Lower lobe of right lung (tissue), 2 donors: ENCODE data around the gene TNRC6B. TPM values are rescaled to one million over a fixed set of nuclear protein-coding genes. Genes with fewer than 3 reads are reported as not detected.

Experiments used
- ATAC-seq, 2 donors: fragments of 200-7000 bp; cut with Tn5 transposase; one replicate each; pipeline ENCODE4 v1.9.1; 2020 to 2022; ENCODE audit warnings: mild to moderate bottlenecking in 2 of 2, moderate library complexity in 2 of 2
- DNase-seq: peaks from one replicate; pipeline ENCODE4 v3.0.0-alpha.2; 2020
- H3K27ac ChIP-seq: fragments of 200-600 bp; one replicate; pipeline ENCODE4 v1.8.0; 2022
- H3K27me3 ChIP-seq: fragments of 200-600 bp; one replicate; pipeline ENCODE4 v1.8.0; 2022; ENCODE audit warnings: low read depth
- H3K36me3 ChIP-seq: fragments of 200-600 bp; one replicate; pipeline ENCODE4 v1.8.0; 2022; ENCODE audit warnings: mild to moderate bottlenecking
- H3K4me1 ChIP-seq: fragments of 200-600 bp; one replicate; pipeline ENCODE4 v1.8.0; 2022
- H3K4me3 ChIP-seq: fragments of 200-600 bp; one replicate; pipeline ENCODE4 v1.8.0; 2022; ENCODE audit warnings: mild to moderate bottlenecking
- H3K9me3 ChIP-seq: fragments of 200-600 bp; one replicate; pipeline ENCODE4 v1.8.0; 2022
- intact Hi-C: fragments of 100-400 bp; cut with DNase I; formaldehyde crosslinking; loops from one replicate; pipeline ENCODE4 v1.11.0; 2022
- total RNA-seq: library from RNA; stranded (reverse); fragmentation: NEBNext Ultra II Directional; extraction: Animal tissue kit (Norgen Biotek cat#: 25700); gene quantifications from one replicate; pipeline ENCODE4 v1.2.1, GENCODE V29; 2021
- TF ChIP-seq, protein P1 (sequence below): fragments of 200-600 bp; IDR thresholded peaks from one replicate; pipeline ENCODE4 v1.8.0; 2022; ENCODE audit warnings: antibody characterized with exemption, mild to moderate bottlenecking
- donor health status: DM: no; HTN: yes; CAD: no; lungs with severe emphysema.

TNRC6B gene
- total RNA-seq, 1 donor from 2014 or later = 54.6 TPM

DNA sequence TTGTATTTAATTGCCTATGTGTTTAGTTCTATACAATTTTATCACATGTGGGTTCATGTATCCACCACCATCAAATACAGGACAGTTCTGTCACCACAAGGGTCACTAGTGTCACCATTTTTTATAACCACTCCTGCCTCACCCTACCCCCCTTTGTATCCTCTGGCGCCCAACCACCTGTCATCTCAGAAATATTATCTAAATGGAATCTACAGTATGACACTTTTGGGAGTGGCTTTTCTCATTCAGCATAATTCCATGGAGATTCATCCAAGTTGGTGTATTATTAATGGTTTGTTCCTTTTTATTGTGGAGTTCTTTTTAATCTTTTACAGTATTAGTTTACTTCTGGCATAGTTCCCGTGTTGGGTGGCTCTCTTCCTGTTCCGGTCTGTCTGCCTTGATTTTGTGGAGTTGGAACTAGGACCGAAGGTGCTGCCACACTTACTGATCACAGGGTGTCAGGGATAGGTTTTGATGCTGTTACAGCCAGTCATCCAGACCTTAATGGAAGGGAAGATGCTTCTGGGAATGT is 58.5 kb downstream of the TNRC6B start:
- DNase-seq = no peak
- no peak overlapping the region for H3K27ac ChIP-seq
- H3K36me3 ChIP-seq = peaks cover 17% of the 10 kb centered on the region
- ATAC-seq = no peak
- no peaks in the 10 kb centered on the region for H3K9me3 ChIP-seq
- TF ChIP-seq, protein P1, sequence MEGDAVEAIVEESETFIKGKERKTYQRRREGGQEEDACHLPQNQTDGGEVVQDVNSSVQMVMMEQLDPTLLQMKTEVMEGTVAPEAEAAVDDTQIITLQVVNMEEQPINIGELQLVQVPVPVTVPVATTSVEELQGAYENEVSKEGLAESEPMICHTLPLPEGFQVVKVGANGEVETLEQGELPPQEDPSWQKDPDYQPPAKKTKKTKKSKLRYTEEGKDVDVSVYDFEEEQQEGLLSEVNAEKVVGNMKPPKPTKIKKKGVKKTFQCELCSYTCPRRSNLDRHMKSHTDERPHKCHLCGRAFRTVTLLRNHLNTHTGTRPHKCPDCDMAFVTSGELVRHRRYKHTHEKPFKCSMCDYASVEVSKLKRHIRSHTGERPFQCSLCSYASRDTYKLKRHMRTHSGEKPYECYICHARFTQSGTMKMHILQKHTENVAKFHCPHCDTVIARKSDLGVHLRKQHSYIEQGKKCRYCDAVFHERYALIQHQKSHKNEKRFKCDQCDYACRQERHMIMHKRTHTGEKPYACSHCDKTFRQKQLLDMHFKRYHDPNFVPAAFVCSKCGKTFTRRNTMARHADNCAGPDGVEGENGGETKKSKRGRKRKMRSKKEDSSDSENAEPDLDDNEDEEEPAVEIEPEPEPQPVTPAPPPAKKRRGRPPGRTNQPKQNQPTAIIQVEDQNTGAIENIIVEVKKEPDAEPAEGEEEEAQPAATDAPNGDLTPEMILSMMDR = no peak
- H3K27me3 ChIP-seq = no peaks in the 10 kb centered on the region
- peaks cover 46% of the 10 kb centered on the region for H3K4me1 ChIP-seq
- intact Hi-C loops = no loop called here
- no peak overlapping the region for H3K4me3 ChIP-seq

DNA sequence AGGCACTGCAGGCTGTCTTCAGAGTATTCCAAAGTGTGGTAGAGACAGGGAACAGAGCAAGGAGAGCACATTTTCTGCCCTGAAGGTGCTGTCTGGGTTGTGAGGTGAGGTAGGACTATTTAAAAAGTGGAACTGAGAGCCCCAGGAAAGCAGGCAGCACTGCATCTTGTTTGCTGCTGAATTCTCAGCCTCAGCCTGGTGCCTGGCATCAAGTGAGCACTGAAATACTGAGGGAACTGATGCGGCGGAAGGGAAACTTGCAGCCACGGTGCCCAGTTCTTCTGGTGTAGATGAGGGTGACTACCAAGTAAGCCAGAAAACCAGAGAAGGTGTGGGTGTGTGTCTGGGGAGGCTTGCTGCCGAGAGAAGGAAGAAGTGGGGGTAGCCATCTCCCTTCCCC is 59.5 kb downstream of the TNRC6B start:
- ATAC-seq = no peak
- Histone ChIP-seq H3K9me3 (no peaks in the 10 kb centered on the region), H3K36me3 (peaks cover 12% of the 10 kb centered on the region), H3K27ac (no peak overlapping the region), H3K4me3 (no peak overlapping the region), H3K27me3 (no peaks in the 10 kb centered on the region), H3K4me1 (peaks cover 46% of the 10 kb centered on the region)
- intact Hi-C loops = no loop called here
- TF ChIP-seq, protein P1 = no peak
- DNase-seq = no peak

DNA sequence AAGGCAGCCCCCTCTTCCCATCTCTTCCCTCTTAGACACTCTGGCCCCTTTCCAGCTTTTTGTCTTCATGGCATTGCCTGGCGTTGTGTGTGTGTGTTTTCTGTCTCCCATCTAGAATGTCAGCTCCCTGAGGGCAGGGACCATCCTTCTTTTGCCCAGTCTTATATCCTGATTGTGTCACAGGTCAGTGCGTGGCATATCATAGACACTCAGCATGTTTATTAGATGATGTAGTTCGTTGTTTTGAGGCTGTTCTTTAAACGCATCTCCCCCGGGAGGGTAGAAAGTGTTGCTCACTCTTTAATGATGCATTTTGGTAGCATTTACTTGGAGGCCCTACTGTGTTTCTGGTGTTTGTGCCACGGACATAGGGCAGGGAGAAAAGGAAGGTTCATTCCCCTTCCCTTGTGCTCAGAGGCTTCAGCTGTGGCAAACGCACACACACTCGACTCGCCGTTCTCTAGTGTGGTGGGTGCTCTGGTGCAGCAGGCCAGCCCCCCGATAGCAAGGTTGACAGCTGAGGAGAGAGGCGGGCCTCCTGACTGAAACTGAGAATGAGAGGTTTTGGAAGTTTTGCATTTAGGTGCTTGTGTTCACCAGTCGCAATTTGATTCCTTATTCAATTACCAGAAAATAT is 60.2 kb downstream of the TNRC6B start:
- ATAC-seq = no peak
- Histone ChIP-seq H3K27ac (no peak overlapping the region), H3K36me3 (peaks cover 7% of the 10 kb centered on the region), H3K4me3 (no peak overlapping the region), H3K4me1 (peaks cover 47% of the 10 kb centered on the region), H3K9me3 (no peaks in the 10 kb centered on the region), H3K27me3 (no peaks in the 10 kb centered on the region)
- TF ChIP-seq, protein P1 = no peak
- DNase-seq = no peak
- intact Hi-C loops = no loop called here

DNA sequence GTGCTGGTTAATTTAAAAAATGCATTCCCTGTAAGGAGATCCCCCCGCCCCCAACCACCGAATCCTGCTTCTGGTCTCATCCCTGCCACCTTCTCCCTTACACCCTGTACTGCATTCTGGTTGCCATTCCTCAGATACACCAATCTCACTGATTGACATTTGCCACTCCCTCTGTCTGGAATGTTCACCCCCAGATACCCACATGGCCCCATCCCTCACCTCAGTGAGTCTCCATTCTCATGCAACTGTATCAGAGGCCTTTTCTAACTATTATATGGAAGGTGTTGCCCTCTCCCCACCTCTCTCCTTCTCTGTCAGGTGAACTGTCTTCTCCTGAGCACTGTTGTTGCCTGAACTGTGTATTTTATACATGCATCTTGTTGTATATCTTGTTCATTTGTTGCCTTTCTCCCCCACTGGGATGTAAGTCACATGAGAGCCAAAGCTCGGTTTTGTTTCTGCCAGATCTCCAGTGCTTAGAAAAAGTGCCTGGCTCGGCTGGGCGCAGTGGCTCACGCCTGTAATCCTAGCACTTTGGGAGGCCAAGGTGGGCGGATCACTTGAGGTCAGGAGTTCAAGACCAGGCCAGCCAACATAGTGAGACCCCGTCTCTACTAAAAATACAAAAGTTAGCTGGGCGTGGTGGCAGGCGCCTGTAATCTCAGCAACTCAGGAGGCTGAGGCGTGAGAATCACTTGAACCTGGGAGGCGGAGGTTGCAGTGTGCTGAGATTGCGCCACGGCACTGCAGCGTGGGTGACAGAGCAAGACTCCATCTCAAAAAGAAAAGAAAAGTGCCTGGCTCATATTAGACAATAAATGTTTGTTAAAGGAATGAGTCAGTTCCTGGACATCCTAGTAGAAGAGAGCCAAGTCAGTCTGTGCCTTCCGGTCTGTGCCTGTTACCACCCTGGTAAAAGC is 61.0 kb downstream of the TNRC6B start:
- no peaks in the 10 kb centered on the region for H3K27me3 ChIP-seq
- intact Hi-C loops = no loop called here
- ATAC-seq (peak; percentile 24 to 41), DNase-seq (no peak)
- H3K27ac ChIP-seq = peak overlapping the region; percentile 42
- peaks cover 55% of the 10 kb centered on the region for H3K4me1 ChIP-seq
- peaks cover 5% of the 10 kb centered on the region for H3K36me3 ChIP-seq
- TF ChIP-seq, protein P1 = no peak
- H3K4me3 ChIP-seq = no peak overlapping the region
- no peaks in the 10 kb centered on the region for H3K9me3 ChIP-seq

DNA sequence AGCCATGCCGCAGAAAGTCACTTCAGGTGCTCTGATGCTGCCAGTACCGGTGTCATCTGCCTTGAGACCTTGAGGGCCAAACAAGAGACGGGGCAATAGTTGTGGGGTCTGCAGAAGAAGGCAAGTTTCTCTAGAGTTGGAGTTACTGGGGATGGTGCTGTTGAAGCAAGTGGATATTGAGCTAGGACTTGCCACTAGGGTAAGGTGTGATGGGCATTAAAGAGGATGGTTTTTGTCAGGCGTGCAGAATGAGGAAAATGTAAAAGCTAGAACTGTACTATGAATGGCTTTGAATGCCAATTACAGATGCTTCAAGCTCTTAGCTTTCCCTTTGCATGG is 61.6 kb downstream of the TNRC6B start:
- ATAC-seq = no peak
- Histone ChIP-seq H3K36me3 (no peaks in the 10 kb centered on the region), H3K27me3 (no peaks in the 10 kb centered on the region), H3K4me3 (no peak overlapping the region), H3K9me3 (no peaks in the 10 kb centered on the region), H3K4me1 (peaks cover 61% of the 10 kb centered on the region), H3K27ac (no peak overlapping the region)
- no peak for DNase-seq
- TF ChIP-seq, protein P1 = no peak
- intact Hi-C loops = no loop called here
